GM19463 (cell line): ENCODE results near the gene FANCI.

Experiments
- ATAC-seq: cut with Tn5 transposase; IDR thresholded peaks from one replicate; pipeline ENCODE4 v1.9.1; 2021; ENCODE audit warnings: mild to moderate bottlenecking, moderate library complexity; ENCODE audit not compliant: unreplicated experiment

Gene FANCI

DNA sequence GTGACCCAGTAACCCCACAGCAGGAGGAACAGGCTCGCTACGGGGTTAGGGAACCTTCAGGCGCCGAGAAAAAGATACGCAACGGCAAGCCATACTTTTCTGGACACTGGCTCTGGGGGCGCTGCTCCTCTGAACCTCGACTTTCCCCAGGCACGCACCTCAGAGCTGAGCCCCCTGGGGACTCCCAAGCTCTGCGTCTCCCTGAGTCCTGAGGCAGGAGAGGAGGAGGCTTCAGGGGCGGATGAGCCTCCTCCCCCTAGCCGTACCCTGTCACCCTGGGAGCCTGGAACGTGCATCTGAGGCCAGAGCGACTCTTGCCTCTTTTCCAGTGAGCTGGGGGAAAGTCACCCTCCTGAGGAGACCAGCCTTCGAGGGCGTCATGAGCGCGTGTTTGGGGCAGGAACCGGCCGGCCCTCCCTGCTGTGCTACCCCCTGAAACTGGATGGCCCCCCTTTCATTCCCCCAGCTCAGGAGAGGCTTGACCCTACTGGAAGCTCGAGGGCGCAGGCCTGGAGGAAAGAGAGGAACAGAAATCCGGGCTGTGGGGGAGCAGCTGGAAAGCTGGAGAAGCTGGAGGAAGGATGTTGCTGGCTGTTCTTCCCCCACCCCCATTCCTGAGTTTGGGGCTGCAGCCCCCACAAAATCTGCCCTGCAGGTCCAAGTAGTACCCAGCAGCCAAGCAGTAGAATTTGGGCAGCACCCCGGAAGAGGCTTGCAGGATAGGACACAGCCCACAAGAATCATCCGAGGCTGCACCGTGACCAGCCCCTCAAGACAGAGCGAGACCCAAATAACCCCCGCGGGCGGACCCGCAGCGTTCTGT, 115.9 kb downstream of the FANCI start:
- ATAC-seq: no peak

DNA sequence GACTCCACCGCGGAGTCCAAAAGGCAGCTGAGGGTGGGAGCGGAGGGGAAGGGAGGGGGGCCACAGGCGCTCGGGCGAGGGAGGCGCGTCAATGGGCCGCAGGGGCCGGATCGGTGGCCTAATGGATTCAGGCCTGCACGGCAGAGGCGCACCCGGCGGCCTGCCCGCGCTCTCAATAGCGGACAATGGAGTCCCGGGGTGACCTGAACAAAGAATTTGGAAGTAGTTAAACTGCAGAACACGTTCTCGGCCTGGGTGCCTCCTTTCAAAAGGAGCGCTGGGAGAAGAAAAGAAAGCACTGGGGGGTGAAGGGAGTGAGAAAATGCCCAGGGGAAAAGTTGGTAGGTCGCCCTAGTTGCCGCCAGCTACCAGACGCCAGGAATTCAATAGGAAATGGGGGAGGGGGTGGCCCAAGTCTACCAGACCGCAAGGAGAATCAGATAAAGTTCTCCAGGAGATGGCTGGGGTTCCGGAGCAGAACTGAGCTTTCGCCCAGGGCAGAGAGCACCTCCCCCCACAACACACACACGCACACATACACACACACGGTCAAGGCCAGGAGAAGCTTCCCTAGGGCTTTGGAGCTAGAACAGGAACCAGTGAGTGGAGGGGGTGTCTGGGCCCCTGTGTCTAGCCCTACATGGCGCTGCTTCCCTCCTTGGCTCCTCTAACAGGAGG, 116.7 kb downstream of the FANCI start:
- ATAC-seq: no peak

DNA sequence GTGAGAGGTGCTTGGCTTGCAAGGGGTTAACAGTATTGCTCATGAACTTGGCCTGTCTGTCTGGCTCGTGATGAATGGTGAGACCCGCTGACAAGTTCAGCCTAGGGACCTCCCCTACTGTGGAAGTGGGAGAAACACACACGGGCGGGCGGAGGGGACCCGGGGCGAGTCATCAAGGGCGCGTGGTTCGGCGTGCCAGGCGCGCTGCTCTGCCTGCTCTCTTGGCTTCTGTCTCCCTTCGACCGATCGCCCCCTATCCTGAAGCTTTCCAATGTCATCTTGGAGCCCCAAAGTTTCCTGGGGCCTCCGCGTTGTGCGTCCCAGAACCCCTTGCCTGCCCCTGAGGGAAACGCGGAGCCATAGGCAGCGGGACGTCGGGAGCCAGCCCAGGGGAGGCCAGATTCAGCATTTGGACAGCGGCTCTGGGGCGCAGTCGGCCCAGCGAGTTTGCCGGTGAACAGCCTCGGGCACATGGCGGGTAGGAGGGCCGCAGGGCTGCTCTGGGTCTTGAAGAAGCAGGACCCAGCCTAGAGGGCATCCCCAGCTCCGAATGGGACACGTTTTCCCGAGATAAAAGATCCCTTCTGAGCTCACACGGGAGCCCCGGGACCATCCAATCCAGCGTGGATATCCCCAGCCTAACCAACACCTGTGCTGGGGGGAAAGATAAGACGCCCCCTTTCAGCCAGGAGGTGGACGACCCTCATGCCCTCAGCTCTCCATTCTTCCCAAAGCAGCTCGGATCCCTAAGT, 117.8 kb downstream of the FANCI start:
- no peak for ATAC-seq

GRCh38 chr15:89362203-89363101, 118.7 kb downstream of the FANCI start:
- ATAC-seq: no peak

- no peak for ATAC-seq
Measured at GRCh38 chr15:89363133-89363532, 119.4 kb downstream of the FANCI start.

- no peak for ATAC-seq
Measured at GRCh38 chr15:89363770-89364169, 120.0 kb downstream of the FANCI start.

GRCh38 chr15:89364341-89364740, 120.6 kb downstream of the FANCI start:
- ATAC-seq: no peak

GRCh38 chr15:89364741-89365450, 121.1 kb downstream of the FANCI start:
- ATAC-seq: no peak

DNA sequence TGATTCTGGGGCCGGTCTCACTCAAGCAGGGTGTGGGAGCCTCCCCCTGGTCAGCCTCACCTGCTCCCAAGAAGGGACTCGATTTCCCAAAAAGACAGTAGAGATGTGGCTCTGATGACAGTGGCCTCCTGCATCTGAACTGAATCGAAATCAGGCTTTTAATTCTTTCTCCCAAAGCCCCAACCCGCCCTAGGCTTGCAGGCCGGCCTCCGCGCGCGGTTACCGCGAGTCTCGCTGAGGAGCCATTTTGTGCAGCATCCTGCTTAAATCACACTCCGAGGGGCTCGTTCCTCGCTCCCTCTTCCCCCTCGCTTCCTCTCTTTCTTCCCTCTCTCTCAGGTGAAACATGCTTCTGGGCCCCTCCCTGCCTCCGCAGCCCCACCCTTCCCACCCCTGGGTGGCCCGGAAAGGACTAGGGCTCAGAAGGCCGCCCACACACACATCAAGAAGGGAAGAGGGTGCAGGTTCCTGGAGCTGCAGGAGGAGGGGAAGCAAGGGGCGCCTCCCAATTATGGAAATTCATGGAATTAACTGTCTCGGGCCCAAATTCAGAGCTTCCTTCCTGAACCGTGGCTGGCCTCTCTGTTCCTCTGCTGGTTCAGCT, 121.8 kb downstream of the FANCI start:
- no peak for ATAC-seq
